SH-SY5Y (cell line): ENCODE results near the gene ANO5.

Source experiments
- GATA2 ChIP-seq: IDR thresholded peaks from 2 replicates; pipeline ENCODE4 v1.6.1; 2011; ENCODE audit warnings: mild to moderate bottlenecking, low read depth, low read length
- GATA3 ChIP-seq: IDR thresholded peaks from 2 replicates; pipeline ENCODE4 v1.6.1; 2011; ENCODE audit warnings: low read depth, mild to moderate bottlenecking, low read length, moderate library complexity

DNA sequence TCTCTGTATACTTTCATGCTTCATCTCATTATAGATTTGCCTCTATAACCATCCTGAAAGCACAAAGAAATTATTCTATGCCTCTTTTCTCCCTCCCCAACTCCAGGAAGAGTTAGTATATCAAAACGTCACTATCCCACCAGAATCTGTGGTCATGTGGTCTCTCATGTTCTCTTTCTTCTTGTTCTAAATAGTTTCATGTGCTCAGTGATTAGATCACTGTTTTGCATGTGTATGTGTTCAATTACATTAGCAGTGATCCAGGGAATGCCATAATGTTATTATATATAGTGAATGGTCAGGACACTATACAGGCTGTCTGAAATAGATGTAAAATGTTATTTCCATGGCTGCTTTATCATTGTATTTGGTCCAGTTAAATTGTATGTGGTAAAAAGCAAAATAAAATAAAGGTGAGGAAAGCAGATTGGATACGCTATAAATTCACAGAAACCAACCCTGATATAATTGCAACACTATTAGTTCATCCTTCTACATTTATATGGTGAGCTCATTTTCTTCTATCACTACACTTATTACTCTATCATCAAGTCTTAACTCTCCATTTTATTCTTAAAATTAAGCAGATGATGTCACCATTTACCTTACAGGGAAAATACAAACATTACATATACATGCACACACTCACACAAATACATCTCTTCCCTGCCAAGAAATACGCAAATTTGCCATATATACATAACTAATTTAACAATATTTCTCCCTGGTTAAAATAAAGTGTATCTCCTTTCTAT lies 26.9 kb upstream of the ANO5 start:
- no peak for TF ChIP-seq GATA2
- TF ChIP-seq GATA3: no peak; the same call in 1 of the 2 replicates
